Smooth muscle cell of the brain vasculature (primary cell): Measurements from ENCODE around the gene SMAD6.
A peak's percentile ranks its signal among the peaks of the same experiment; 100 is the strongest.
"Not testable (repeated sequence)": the region's sequence is repeated elsewhere in the genome, so short reads cannot be mapped to it uniquely, and the experiment has no call there.

Source experiments
- DNase-seq: peaks from one replicate; pipeline ENCODE4 v3.0.0-alpha.2; 2012; ENCODE audit warnings: low read depth, low spot score

Gene SMAD6

GRCh38 chr15:66675446-66675845 lies 26.6 kb upstream of the SMAD6 start:
- no peak for DNase-seq

GRCh38 chr15:66677336-66677735 lies 24.7 kb upstream of the SMAD6 start:
- DNase-seq = no peak

DNA sequence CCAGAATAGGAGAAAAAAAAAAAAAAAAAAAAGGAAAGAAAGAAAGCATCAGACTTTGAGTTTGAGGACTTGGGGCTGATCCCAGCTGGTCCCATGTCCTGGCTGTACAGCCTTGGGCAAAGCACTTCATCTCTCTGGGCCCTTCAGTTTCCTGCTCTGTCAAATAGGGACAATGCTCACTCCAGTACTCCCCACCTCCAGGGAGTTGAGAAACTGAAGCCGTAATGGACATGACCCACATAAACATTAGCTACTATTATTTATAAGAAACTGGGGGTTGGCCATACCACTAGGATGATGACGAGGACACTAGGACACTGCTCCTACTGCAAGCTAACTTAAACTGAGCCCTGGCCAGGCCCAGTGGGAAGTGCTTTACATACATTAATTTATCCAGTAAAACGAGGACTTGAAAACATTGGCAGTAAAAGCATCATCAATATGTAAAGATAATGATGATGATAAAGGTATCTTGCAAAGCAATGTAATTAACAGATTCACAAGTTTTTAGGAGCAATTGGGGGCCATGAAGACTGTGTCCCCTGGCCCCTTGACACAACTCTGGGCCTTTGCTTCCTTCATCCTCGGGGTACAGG lies 22.9 kb upstream of the SMAD6 start:
- DNase-seq = no peak

GRCh38 chr15:66679657-66680108 lies 22.4 kb upstream of the SMAD6 start:
- DNase-seq = no peak

- DNase-seq = no peak
Measured at GRCh38 chr15:66680502-66680901, 21.5 kb upstream of the SMAD6 start.

DNA sequence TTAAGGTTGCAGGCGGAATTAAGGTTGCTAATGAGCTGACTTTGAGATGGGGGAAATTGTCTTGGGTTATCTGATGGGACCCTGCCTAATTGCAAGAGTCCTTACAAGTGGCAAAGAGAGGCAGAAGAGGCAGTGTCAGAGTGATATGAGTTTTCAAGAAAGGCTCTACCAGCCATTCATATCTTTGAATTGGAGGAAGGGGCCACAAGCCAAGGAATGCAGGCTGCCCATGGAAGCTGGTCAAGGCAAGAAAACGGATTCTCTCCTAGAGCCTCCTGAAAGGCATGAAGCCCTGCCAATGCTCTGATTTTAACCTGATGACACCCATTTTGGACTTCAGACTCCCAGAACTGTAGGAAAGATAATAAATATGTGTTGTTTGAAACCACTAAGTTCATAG lies 20.6 kb upstream of the SMAD6 start:
- no peak for DNase-seq

- DNase-seq = no peak
Measured at GRCh38 chr15:66682246-66682645, 19.8 kb upstream of the SMAD6 start.

- DNase-seq = no peak
Measured at GRCh38 chr15:66682865-66683264, 19.2 kb upstream of the SMAD6 start.

GRCh38 chr15:66684136-66684681 lies 17.8 kb upstream of the SMAD6 start:
- DNase-seq = no peak

- DNase-seq = no peak
Measured at GRCh38 chr15:66685638-66686150, 16.3 kb upstream of the SMAD6 start.

- DNase-seq = not testable (repeated sequence)
Measured at GRCh38 chr15:66690912-66691311, 11.1 kb upstream of the SMAD6 start.

DNA sequence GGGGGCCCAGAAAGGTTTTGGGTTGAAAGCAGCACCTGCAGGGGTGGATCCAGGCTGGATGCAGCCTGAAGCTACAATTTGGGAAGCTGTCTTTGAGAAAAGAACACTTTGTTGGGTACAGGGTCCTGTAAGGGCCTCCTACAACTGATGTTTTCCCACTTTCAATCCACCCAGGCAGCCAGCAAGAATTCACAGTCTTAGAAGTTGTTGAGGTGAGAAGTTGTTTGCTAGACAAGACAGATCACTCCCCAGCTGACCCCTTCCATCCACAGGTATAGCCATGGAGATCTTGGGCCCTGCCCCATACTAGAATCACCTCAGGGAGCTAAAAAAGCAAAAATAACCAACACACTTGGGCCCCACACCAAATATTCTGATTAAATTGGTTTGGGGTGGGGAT lies 10.3 kb upstream of the SMAD6 start:
- no peak for DNase-seq

GRCh38 chr15:66692391-66692790 lies 9.6 kb upstream of the SMAD6 start:
- no peak for DNase-seq

GRCh38 chr15:66692808-66693596 lies 9.0 kb upstream of the SMAD6 start:
- DNase-seq = no peak

DNA sequence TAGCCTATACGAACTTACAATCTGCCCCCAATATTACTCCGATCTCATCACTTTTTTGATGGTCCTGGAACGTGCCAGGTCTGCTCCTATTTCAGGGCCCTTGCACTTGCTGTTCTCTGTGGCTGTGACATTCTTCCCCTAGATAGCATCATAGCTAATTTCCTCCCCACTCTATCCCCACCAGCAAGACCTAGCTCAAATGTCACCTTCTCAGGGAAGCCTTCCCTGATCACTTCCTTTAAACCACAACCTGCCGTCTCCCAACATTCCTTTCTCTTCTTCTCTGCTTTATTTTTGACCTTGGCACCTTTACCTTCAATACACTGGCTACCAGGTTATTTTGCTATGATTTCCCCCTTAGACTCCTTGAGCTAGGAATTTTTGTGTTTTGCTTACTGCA lies 5.3 kb upstream of the SMAD6 start:
- no peak for DNase-seq

GRCh38 chr15:66698318-66698961 lies 3.6 kb upstream of the SMAD6 start:
- DNase-seq = no peak

DNA sequence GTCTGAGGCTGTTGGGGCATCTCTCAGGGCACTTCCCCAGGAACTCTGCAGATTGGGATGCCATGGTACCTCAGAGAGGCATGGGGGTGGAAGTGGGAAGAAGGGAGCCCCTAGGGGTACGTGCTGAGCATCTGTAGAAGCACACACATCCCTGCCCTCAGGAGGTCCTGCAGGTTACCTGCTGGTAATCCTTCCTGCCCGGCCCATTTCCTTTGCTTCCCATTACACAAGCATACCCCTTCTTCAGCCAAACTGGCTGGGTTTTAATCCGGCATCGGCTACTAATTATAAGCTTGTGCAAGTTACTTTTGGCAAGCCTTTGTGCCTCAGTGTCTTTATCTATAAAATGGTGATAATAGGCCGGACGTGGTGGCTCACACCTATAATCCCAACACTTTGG lies 3.1 kb upstream of the SMAD6 start:
- no peak for DNase-seq

DNA sequence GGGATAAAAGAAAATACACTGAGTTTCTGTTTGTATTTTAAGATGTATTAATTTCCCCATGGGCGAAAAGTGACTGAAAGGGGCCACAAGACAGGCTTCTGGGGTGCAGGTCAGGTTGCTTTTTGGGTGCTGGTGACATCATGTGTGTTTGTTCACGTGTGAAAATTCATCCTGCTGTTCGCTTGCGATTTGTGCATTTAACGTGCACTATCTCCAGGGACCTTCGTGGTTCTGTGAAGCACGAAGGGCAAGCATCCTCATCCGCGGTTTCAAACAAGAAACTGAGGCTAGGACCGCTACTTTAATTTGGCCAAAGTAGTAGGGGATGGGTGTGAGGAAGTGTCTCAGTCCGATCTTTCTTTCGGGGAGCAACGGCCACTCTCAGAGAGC lies 1.6 kb upstream of the SMAD6 start:
- no peak for DNase-seq

DNA sequence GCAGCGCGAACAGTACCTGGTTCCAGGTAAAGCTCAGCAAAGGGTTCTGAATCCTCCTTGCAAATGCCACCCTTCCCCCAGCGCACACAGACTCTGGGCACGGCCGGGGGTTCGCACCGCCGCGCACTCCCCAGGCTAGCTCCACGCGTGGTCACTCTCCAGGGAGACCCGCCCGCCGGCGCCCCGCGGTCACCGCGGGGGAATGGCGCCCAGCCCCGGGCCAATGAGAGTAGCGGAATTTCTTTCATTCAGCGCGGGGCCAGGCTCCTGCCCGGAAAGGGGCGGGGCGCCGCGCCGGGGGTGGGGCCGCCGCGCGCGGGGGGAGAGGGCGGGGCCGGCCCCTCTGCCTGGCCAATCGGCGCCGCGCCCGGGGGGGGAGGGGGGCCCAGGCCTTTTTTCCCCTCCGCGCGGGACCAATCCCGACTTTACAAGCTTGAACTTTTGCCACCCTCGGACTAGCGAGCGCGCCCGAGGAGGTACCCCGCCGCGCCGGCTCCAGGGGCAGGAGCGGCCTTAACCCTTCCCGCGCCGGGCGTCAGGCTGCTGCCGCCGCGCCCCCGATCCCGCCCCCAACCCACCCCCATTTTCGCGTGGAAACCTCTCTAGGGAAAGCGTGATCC lies 1.1 kb upstream of the SMAD6 start:
- peak; percentile 84 for DNase-seq

- DNase-seq = no peak
Measured at GRCh38 chr15:66701422-66702034, 508 bp upstream of the SMAD6 start.

- no peak for DNase-seq
Measured at GRCh38 chr15:66702787-66703539, 927 bp downstream of the SMAD6 start.
